Ectodermal cell (in vitro differentiated cells): ENCODE measurements around the gene C4B.
"Not testable (repeated sequence)": the region's sequence is repeated elsewhere in the genome, so short reads cannot be mapped to it uniquely, and the experiment has no call there.

Experiments used
- H3K27ac ChIP-seq: 2 replicates; pipeline ENCODE4 v1.7.0; 2013; ENCODE audit warnings: mild to moderate bottlenecking, low read depth, low read length; ENCODE audit not compliant: insufficient read depth, poor library complexity, severe bottlenecking
- H3K27me3 ChIP-seq: 2 replicates; pipeline ENCODE4 v1.7.0; 2013; ENCODE audit warnings: mild to moderate bottlenecking, low read length; ENCODE audit not compliant: insufficient read depth, control insufficient read depth, poor library complexity, severe bottlenecking
- H3K36me3 ChIP-seq: one replicate; pipeline ENCODE4 v1.7.0; 2013; ENCODE audit warnings: low read length; ENCODE audit not compliant: control insufficient read depth, insufficient read depth
- H3K4me1 ChIP-seq: one replicate; pipeline ENCODE4 v1.7.0; 2013; ENCODE audit warnings: low read length; ENCODE audit not compliant: control insufficient read depth, insufficient read depth
- H3K4me3 ChIP-seq: 2 replicates; pipeline ENCODE4 v1.7.0; 2013; ENCODE audit warnings: low read depth, low read length, control low read depth; ENCODE audit not compliant: insufficient read depth
- H3K9me3 ChIP-seq: 2 replicates; pipeline ENCODE4 v1.7.0; 2013; ENCODE audit warnings: mild to moderate bottlenecking, low read length, moderate library complexity; ENCODE audit not compliant: control insufficient read depth
- WGBS, 2 experiments: methylation state at CpG; one replicate each; pipeline ENCODE4 v1.1.7; 2013; ENCODE audit warnings: missing lambda C conversion rate in 2 of 2; 5-methylcytosine and 5-hydroxymethylcytosine counted together

The C4B gene

DNA sequence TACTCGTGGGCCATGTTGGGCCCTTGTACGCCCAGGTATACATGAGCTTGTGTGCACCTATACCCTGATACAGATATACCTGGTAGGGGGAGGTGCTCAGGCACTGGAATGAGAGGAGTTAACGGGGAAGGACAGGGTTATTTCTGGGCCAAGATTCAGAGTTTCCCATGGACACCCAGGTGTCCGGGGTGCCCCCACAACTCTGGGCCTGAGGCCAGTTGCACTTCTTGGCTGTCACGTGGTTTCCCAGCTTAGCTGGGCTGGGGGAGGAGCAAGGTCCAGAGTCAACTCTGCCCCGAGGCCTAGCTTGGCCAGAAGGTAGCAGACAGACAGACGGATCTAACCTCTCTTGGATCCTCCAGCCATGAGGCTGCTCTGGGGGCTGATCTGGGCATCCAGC, 32.9 kb upstream of the C4B start, which contains the start of gene C4A:
Gene C4A (plus strand): TSS at position 314 of the 400 bp plus-strand sequence. CDS start 51 bp downstream, at position 365.
- not testable (repeated sequence) for H3K4me1 ChIP-seq, H3K36me3 ChIP-seq, H3K27me3 ChIP-seq, H3K27ac ChIP-seq, H3K9me3 ChIP-seq, H3K4me3 ChIP-seq
- WGBS, 2 experiments = no CpG with 5 or more reads among the region's 7 CpGs

DNA sequence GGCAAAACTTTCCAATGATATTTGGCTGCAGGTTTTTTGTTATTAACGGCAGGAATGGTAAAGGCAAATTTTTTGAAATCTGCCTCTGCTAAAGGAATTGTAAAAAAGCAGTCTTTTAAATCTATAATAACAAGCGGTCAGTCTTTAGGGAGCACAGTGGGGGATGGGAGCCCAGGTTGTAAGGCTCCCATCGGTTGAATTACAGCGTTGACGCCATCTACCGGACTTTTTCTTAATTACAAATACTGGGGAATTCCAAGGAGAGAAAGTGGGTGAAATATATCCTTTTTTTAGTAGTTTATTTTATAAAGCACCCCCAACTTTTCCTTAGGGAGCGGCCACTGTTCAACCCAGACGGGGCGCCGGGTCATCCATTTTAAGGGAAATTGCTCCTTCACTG, 25.2 kb upstream of the C4B start:
- WGBS, 2 experiments = no CpG with 5 or more reads among the region's 10 CpGs
- H3K27ac ChIP-seq = not testable (repeated sequence)

DNA sequence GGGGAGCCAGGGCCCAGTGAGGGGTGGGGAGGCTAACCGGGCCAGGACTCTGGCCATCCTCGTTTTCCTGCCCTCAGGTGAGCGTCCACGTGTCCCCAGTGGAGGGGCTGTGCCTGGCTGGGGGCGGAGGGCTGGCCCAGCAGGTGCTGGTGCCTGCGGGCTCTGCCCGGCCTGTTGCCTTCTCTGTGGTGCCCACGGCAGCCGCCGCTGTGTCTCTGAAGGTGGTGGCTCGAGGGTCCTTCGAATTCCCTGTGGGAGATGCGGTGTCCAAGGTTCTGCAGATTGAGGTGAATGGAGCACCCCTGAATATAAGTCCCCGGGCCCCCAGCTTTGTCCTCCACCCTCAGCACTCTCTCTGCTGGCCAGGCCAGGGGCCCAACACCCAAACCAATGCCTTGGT, 20.2 kb upstream of the C4B start:
- not testable (repeated sequence) for H3K27me3 ChIP-seq, H3K36me3 ChIP-seq, H3K27ac ChIP-seq, H3K4me3 ChIP-seq, H3K4me1 ChIP-seq, H3K9me3 ChIP-seq
- WGBS, 2 experiments = 88 to 100% methylated on average over 6 to 7 of the region's 14 CpGs

More for the DNA sequence above, 25.2 kb upstream of the C4B start:
- H3K27me3 ChIP-seq, H3K9me3 ChIP-seq, H3K4me1 ChIP-seq, H3K4me3 ChIP-seq, H3K36me3 ChIP-seq: not testable (repeated sequence)

DNA sequence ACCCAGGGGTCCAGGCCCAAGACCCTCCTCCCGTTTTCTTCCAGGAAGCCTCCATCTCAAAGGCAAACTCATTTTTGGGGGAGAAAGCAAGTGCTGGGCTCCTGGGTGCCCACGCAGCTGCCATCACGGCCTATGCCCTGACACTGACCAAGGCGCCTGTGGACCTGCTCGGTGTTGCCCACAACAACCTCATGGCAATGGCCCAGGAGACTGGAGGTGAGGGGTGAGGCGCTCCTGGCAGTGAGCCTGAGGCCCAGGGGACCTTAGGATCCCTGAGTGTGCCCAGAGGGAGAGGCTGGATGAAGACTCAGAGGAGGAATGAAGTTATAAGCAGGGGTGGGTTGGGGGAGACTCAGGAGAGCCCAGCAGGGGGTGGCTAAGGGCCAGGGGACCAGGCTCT, 18.2 kb upstream of the C4B start:
- 92 to 96% methylated on average over 5 to 6 of the region's 6 CpGs for WGBS, 2 experiments
- not testable (repeated sequence) for H3K27me3 ChIP-seq, H3K9me3 ChIP-seq, H3K4me3 ChIP-seq, H3K27ac ChIP-seq, H3K4me1 ChIP-seq, H3K36me3 ChIP-seq

DNA sequence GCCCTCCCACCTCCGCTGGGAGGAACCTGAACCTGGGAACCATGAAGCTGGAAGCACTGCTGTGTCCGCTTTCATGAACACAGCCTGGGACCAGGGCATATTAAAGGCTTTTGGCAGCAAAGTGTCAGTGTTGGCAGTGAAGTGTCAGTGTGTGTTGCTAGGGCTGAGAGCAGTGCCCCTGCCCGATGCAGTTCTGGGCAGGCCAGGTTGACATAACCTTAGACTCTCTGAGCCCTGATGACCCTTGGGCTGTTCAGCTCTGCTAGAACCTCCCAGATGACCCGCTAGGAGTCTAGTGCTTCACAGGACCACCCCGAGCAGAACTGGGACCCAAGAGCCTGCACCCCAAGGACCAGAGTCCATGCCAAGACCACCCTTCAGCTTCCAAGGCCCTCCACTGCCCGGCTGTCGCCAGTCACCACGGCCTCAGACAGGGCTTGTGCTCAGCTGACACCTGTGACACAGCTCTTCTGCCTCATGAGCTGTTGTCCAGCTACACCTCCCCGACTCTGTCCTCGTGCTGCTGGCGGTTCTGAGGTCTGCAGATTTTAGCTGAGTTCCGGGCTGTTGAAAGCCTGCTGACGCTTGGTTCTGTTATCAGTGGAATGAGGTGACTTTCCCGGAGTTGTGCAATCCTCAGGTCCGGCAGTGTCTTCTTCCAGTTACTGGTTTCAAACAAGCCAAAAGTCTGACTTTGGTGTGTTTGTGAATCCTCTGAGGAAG, 11.9 kb upstream of the C4B start:
- WGBS, 2 experiments = no CpG with 5 or more reads among the region's 15 CpGs
- H3K36me3 ChIP-seq, H3K9me3 ChIP-seq, H3K27me3 ChIP-seq, H3K4me3 ChIP-seq, H3K27ac ChIP-seq, H3K4me1 ChIP-seq: not testable (repeated sequence)

DNA sequence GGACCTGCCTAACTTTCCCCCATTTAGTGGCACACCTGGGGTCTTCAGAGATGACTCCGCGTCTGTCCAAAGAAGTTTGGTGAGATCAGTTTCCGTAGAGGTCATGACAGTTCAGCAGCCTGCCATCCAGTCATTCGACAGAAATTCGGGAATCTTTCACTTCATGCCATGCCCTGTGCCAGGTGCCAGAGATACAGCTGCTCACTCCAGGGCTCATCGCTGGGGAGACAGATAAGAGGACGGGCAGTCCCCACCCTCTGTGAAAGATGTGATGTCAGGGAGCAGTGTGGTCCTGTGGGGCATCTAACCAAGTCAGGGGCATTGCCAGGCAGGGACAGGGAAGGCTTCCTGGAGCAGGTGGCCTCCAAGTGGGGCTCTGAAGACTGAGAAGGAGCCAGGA, 11.3 kb upstream of the C4B start:
- H3K36me3 ChIP-seq, H3K4me3 ChIP-seq, H3K27ac ChIP-seq, H3K4me1 ChIP-seq, H3K9me3 ChIP-seq, H3K27me3 ChIP-seq: not testable (repeated sequence)
- WGBS, 2 experiments = no CpG with 5 or more reads among the region's 7 CpGs

DNA sequence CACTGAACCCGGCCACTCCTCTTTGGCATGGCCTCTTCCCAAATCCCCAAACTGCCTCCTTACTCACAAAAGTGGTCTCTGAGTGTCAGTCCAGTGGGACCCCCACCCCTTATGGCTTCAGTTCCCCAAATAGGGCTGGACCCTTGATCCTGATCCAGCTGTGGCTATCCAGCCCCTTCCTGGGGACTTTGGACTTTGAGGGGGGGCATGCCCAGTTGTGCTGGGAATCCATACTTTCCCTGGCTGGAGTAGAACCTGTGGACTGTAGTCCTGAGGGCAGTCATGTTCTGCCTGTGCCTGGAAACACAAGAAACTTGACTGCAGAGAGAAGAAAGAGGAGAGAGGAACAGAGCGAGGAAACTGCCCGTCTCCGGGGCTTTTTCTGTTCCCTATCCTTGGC, 10.2 kb upstream of the C4B start:
- H3K9me3 ChIP-seq, H3K27me3 ChIP-seq, H3K4me3 ChIP-seq, H3K27ac ChIP-seq, H3K4me1 ChIP-seq, H3K36me3 ChIP-seq: not testable (repeated sequence)
- WGBS, 2 experiments = 94 to 96% methylated on average over 4 of the region's 4 CpGs

DNA sequence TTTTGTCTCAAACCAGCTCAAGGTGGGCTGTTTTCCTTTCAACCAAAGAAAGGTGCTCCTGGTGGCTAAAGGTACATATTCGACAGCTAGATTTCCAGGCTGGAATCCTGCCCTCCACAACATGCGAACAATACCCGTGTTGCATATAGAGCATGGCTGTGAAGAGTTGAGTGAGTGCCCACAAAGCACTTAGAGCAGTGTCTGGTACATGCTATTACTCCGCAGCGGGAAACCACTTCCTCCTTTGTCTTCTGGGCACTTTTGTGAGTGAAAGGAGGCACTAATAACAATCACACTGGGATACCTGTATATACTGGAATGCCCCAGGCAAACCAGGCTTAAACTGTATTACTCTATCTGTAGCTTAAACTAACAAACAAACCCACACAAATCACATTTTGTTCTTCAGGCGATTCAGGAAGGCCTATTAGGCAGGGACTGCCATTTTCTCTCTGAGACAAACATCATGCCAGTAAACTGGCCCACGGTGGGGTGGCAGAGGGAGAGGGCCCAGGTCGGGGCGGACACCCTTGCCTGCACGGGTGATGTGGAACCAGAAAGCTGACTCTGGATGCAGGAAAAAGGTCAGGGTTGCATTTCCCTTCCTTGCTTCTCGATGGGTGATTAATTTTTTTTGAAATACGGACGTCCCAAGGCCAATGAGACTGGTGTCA, 9.6 kb upstream of the C4B start:
- H3K4me3 ChIP-seq, H3K27ac ChIP-seq, H3K9me3 ChIP-seq, H3K27me3 ChIP-seq, H3K36me3 ChIP-seq, H3K4me1 ChIP-seq: not testable (repeated sequence)
- 86 to 88% methylated on average over 8 of the region's 13 CpGs for WGBS, 2 experiments

DNA sequence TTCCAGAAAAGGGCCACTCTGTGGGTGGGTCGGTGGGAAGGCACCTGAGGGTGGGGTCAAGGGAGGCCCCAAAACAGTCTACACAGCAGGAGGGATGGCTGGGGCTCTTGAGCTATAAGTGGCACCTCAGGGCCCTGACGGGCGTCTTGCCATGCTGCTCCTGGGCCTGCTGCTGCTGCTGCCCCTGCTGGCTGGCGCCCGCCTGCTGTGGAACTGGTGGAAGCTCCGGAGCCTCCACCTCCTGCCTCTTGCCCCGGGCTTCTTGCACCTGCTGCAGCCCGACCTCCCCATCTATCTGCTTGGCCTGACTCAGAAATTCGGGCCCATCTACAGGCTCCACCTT, 9.1 kb upstream of the C4B start:
- not testable (repeated sequence) for H3K36me3 ChIP-seq, H3K27me3 ChIP-seq, H3K4me1 ChIP-seq, H3K9me3 ChIP-seq, H3K4me3 ChIP-seq, H3K27ac ChIP-seq
- 92% methylated on average over 7 of the region's 9 CpGs for WGBS, 2 experiments

DNA sequence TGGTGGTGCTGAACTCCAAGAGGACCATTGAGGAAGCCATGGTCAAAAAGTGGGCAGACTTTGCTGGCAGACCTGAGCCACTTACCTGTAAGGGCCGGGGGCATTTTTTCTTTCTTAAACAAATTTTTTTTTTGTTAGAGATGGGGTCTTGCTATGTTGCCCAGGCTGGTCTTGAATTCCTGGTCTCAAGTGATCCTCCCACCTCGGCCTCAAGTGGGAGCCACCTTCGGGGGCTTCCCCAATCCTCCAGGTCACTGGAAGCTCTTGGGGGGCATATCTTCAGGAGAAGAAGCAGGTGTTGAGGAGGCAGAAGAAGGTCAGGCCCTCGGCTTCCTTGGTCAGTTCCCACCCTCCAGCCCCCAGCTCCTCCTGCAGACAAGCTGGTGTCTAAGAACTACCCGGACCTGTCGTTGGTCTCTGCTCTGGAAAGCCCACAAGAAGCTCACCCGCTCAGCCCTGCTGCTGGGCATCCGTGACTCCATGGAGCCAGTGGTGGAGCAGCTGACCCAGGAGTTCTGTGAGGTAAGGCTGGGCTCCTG, 8.5 kb upstream of the C4B start:
- not testable (repeated sequence) for H3K4me1 ChIP-seq, H3K27me3 ChIP-seq, H3K27ac ChIP-seq, H3K9me3 ChIP-seq, H3K4me3 ChIP-seq, H3K36me3 ChIP-seq
- WGBS, 2 experiments = 86 to 97% methylated on average over 5 to 6 of the region's 8 CpGs
